Activated B cell treated with CpG ODN at 0.5 μM for 24 hours (primary cell): ENCODE data around the gene LTBR. TPM values are rescaled to one million over a fixed set of nuclear protein-coding genes. Genes with fewer than 3 reads are reported as not detected.

Experiments
- ATAC-seq: fragments of 200-7000 bp; cut with Tn5 transposase; one replicate; pipeline ENCODE4 v1.10.0; 2021; ENCODE audit warnings: low read depth, mild to moderate bottlenecking, moderate library complexity
- CTCF ChIA-PET: fragments of 350-600 bp; sonication (Branson Sonifier 250); formaldehyde crosslinking; loops from one replicate; lab custom pipeline; 2021; ENCODE audit warnings: antibody characterized with exemption; lab: Charles Lee
- POLR2A ChIA-PET: fragments of 350-600 bp; sonication (Branson Sonifier 250); formaldehyde crosslinking; loops from one replicate; lab custom pipeline; 2021; ENCODE audit warnings: antibody characterized with exemption; lab: Charles Lee
- DNase-seq: peaks from one replicate; pipeline ENCODE4 v3.0.0; 2022
- H3K27ac Mint-ChIP-seq: one replicate; pipeline ENCODE4 v1.8.0; 2020; ENCODE audit warnings: mixed read lengths
- H3K27me3 Mint-ChIP-seq: one replicate; pipeline ENCODE4 v1.8.0; 2021; ENCODE audit warnings: mixed read lengths
- H3K36me3 Mint-ChIP-seq: one replicate; pipeline ENCODE4 v1.8.0; 2021; ENCODE audit warnings: low read depth, mixed read lengths
- H3K4me1 Mint-ChIP-seq: one replicate; pipeline ENCODE4 v1.8.0; 2021; ENCODE audit warnings: mixed read lengths
- H3K4me3 Mint-ChIP-seq: one replicate; pipeline ENCODE4 v1.8.0; 2020; ENCODE audit warnings: mild to moderate bottlenecking, mixed read lengths
- H3K9me3 Mint-ChIP-seq: one replicate; pipeline ENCODE4 v1.8.0; 2020; ENCODE audit warnings: mixed read lengths
- intact Hi-C: fragments of 100-400 bp; cut with micrococcal nuclease; formaldehyde crosslinking; loops from one replicate; pipeline ENCODE4 v1.15.1; 2024
- total RNA-seq: library from RNA; stranded (reverse); gene quantifications from 2 replicates; pipeline ENCODE4 v1.2.3, GENCODE V29; 2022
- TF ChIP-seq, protein P1 (sequence below): fragments of 200-600 bp; IDR thresholded peaks from one replicate; pipeline ENCODE4 v1.8.0; 2022; ENCODE audit warnings: antibody characterized with exemption, mild to moderate bottlenecking

LTBR gene
- total RNA-seq, 1 donor from 2014 or later: 0.33 TPM

- no peaks in the 10 kb centered on the region for H3K4me1 Mint-ChIP-seq
- intact Hi-C loops: loop anchor here (5.0 kb wide), 1 partner anchor 34 kb away; the partner anchor contains the start of gene TNFRSF1A
- CTCF ChIA-PET: no interaction called here
Observed at GRCh38 chr12:6376079-6376869, 7.7 kb upstream of the LTBR start.

GRCh38 chr12:6376870-6377666 lies 6.9 kb upstream of the LTBR start:
- no peak for ATAC-seq
- no peak overlapping the region for H3K27ac Mint-ChIP-seq
- CTCF ChIA-PET: no interaction called here
- no peaks in the 10 kb centered on the region for H3K9me3 Mint-ChIP-seq
- H3K4me1 Mint-ChIP-seq: no peaks in the 10 kb centered on the region
- no peaks in the 10 kb centered on the region for H3K36me3 Mint-ChIP-seq
- H3K4me3 Mint-ChIP-seq: no peak overlapping the region
- no peak for DNase-seq
- intact Hi-C loops: loop anchor here (5.0 kb wide), 1 partner anchor 35 kb away; the partner anchor contains the start of gene TNFRSF1A
- POLR2A ChIA-PET: no interaction called here
- TF ChIP-seq, protein P1, sequence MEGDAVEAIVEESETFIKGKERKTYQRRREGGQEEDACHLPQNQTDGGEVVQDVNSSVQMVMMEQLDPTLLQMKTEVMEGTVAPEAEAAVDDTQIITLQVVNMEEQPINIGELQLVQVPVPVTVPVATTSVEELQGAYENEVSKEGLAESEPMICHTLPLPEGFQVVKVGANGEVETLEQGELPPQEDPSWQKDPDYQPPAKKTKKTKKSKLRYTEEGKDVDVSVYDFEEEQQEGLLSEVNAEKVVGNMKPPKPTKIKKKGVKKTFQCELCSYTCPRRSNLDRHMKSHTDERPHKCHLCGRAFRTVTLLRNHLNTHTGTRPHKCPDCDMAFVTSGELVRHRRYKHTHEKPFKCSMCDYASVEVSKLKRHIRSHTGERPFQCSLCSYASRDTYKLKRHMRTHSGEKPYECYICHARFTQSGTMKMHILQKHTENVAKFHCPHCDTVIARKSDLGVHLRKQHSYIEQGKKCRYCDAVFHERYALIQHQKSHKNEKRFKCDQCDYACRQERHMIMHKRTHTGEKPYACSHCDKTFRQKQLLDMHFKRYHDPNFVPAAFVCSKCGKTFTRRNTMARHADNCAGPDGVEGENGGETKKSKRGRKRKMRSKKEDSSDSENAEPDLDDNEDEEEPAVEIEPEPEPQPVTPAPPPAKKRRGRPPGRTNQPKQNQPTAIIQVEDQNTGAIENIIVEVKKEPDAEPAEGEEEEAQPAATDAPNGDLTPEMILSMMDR: no peak
- peaks cover 62% of the 10 kb centered on the region for H3K27me3 Mint-ChIP-seq

More at GRCh38 chr12:6376079-6376869, 7.7 kb upstream of the LTBR start:
- POLR2A ChIA-PET: no interaction called here
- Mint-ChIP-seq H3K36me3 (no peaks in the 10 kb centered on the region), H3K9me3 (no peaks in the 10 kb centered on the region), H3K4me3 (no peak overlapping the region), H3K27ac (no peak overlapping the region), H3K27me3 (peaks cover 57% of the 10 kb centered on the region)
- ATAC-seq: no peak
- DNase-seq: no peak
- TF ChIP-seq, protein P1: no peak

DNA sequence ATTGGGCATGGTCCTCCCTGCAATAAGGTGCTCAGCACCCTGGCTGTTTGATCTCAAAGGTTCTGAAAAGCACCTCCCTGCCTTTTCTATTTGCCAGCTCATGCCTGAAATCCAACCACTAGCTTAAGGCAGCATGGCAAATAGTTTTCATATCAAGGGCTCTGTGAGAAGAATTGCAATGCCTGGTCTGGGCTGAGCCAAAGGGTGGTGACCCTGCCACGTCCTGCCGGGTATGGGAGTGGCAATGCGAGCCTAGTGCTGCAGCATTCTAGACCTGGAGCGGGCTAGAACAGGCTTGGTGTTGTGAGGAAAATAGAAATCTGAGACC lies 6.3 kb upstream of the LTBR start:
- ChIA-PET POLR2A (no interaction called here), CTCF (no interaction called here)
- H3K27me3 Mint-ChIP-seq: peaks cover 63% of the 10 kb centered on the region
- H3K27ac Mint-ChIP-seq: no peak overlapping the region
- ATAC-seq (no peak), DNase-seq (no peak)
- H3K4me3 Mint-ChIP-seq: no peak overlapping the region
- intact Hi-C loops: loop anchor here (5.0 kb wide), 1 partner anchor 35 kb away; the partner anchor contains the start of gene TNFRSF1A
- no peaks in the 10 kb centered on the region for H3K36me3 Mint-ChIP-seq
- no peaks in the 10 kb centered on the region for H3K4me1 Mint-ChIP-seq
- TF ChIP-seq, protein P1: no peak
- H3K9me3 Mint-ChIP-seq: no peaks in the 10 kb centered on the region

DNA sequence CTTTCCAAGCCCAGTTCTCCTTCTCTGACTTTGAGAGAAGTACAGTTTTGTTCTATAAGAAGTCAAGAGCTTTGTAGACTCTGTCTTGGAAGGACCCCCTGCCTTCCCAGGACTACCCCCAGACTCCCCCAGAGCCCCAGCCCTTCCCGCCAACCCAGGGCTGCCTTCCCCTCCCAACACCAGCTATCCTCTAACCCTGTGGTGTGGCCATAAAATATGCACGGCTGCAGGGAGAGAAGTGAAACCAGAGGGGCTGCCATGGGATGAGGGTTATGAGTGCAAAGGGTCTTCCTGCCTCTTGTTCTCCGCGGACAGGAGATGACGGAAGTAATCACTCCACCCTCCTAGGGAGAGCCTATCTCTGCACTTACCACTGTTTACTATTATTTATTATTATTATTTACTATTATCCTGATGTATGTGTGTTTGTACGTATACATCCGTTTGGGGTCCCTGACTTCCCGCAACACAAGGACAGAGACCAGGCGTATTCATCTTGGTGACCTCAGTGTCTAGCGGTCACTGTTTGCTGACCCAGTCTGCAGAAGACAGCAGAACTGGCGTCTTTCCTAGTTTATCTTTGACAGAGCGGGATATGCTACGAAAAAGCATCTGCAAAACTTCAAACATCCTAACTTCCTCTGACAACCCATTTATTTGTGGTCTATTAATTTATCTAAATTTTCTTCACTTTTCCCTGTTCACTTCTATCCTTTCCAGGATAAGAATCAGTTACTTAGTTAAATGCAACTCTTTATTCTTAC lies 5.1 kb upstream of the LTBR start:
- Mint-ChIP-seq H3K9me3 (no peaks in the 10 kb centered on the region), H3K4me3 (no peak overlapping the region), H3K27ac (no peak overlapping the region), H3K4me1 (peaks cover 5% of the 10 kb centered on the region), H3K27me3 (peaks cover 61% of the 10 kb centered on the region), H3K36me3 (no peaks in the 10 kb centered on the region)
- ChIA-PET CTCF (no interaction called here), POLR2A (no interaction called here)
- intact Hi-C loops: loop anchor here (5.0 kb wide), 1 partner anchor 37 kb away; the partner anchor contains the start of gene TNFRSF1A
- ATAC-seq (no peak), DNase-seq (no peak)
- TF ChIP-seq, protein P1: no peak
